NCI-H446 treated with DMSO at 0.1 percent for 48 hours (cell line): ENCODE measurements around the gene DHDDS.
"Not testable (repeated sequence)": the region's sequence is repeated elsewhere in the genome, so short reads cannot be mapped to it uniquely, and the experiment has no call there.

Experiments
- DNase-seq: peaks from one replicate; lab custom pipeline; 2025; lab: John Stamatoyannopoulos, UW

DHDDS gene

GRCh38 chr1:26431979-26432695 is at the start of gene DHDDS:
Gene DHDDS, plus strand, starts transcription at chr1:26432321. Its CDS starts 625 bp downstream, at chr1:26432946.
- DNase-seq: peak; percentile 98

GRCh38 chr1:26384076-26384475 is 48.0 kb upstream of the DHDDS start:
- no peak for DNase-seq

GRCh38 chr1:26385063-26385462 is 47.1 kb upstream of the DHDDS start:
- DNase-seq: not testable (repeated sequence)

GRCh38 chr1:26387447-26387846 is 44.7 kb upstream of the DHDDS start:
- no peak for DNase-seq

GRCh38 chr1:26388791-26389445 is 43.2 kb upstream of the DHDDS start:
- no peak for DNase-seq

- DNase-seq: no peak
Measured at GRCh38 chr1:26389604-26390247, 42.4 kb upstream of the DHDDS start.

- no peak for DNase-seq
Measured at GRCh38 chr1:26391450-26391849, 40.7 kb upstream of the DHDDS start.

- DNase-seq: no peak
Measured at GRCh38 chr1:26395754-26396153, 36.4 kb upstream of the DHDDS start.

- DNase-seq: no peak
Measured at GRCh38 chr1:26399034-26399433, 33.1 kb upstream of the DHDDS start.

- DNase-seq: no peak
Measured at GRCh38 chr1:26401891-26402290, 30.2 kb upstream of the DHDDS start.

- DNase-seq: no peak
Measured at GRCh38 chr1:26403656-26404055, 28.5 kb upstream of the DHDDS start.

- no peak for DNase-seq
Measured at GRCh38 chr1:26404641-26405040, 27.5 kb upstream of the DHDDS start.

- no peak for DNase-seq
Measured at GRCh38 chr1:26405281-26405915, 26.7 kb upstream of the DHDDS start.

- DNase-seq: no peak
Measured at GRCh38 chr1:26408604-26409003, 23.5 kb upstream of the DHDDS start.

- DNase-seq: no peak
Measured at GRCh38 chr1:26409191-26409807, 22.8 kb upstream of the DHDDS start.

GRCh38 chr1:26410706-26411623 is 21.2 kb upstream of the DHDDS start, which contains the start of gene LIN28A:
Gene LIN28A, plus strand, starts transcription at chr1:26410817. Its CDS starts 75 bp downstream, at chr1:26410892.
- no peak for DNase-seq

GRCh38 chr1:26411624-26412074 is 20.5 kb upstream of the DHDDS start:
- no peak for DNase-seq

GRCh38 chr1:26412180-26412840 is 19.8 kb upstream of the DHDDS start:
- DNase-seq: no peak

- no peak for DNase-seq
Measured at GRCh38 chr1:26413031-26413430, 19.1 kb upstream of the DHDDS start.

- peak; percentile 10 for DNase-seq
Measured at GRCh38 chr1:26417111-26417759, 14.9 kb upstream of the DHDDS start.
